C4-2B (cell line): ENCODE results near the gene NR2F1-AS1.
A peak's percentile ranks its signal among the peaks of the same experiment; 100 is the strongest.

Experiments
- H3K27ac ChIP-seq: fragments of 450-650 bp; 2 replicates; pipeline ENCODE4 v1.5.1; 2017
- ZFX ChIP-seq: fragments of 450-650 bp; IDR thresholded peaks from 2 replicates; pipeline ENCODE4 v1.6.1; 2017
- TF ChIP-seq, protein P1 (sequence below): fragments of 450-650 bp; conservative IDR thresholded peaks from 2 replicates; pipeline ENCODE4 v1.5.1; 2017; ENCODE audit warnings: mild to moderate bottlenecking

NR2F1-AS1 gene

DNA sequence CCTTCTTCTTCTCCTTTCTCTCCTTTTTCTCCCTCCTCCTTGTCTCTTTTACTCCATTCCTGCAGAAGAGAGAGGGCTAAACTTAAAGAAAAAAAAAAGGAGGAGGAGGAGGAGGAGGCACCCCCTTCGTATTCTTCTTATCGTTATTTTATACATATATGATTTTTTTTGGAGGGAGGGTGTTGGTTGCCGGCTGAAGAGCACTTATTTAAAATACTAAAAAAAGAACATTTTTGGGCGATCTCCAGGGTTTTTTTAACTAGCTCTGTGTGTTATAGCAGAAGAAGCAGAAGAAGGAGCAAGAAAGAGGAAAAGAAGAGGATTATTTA, 2.4 kb upstream of the NR2F1-AS1 start:
- TF ChIP-seq, protein P1, sequence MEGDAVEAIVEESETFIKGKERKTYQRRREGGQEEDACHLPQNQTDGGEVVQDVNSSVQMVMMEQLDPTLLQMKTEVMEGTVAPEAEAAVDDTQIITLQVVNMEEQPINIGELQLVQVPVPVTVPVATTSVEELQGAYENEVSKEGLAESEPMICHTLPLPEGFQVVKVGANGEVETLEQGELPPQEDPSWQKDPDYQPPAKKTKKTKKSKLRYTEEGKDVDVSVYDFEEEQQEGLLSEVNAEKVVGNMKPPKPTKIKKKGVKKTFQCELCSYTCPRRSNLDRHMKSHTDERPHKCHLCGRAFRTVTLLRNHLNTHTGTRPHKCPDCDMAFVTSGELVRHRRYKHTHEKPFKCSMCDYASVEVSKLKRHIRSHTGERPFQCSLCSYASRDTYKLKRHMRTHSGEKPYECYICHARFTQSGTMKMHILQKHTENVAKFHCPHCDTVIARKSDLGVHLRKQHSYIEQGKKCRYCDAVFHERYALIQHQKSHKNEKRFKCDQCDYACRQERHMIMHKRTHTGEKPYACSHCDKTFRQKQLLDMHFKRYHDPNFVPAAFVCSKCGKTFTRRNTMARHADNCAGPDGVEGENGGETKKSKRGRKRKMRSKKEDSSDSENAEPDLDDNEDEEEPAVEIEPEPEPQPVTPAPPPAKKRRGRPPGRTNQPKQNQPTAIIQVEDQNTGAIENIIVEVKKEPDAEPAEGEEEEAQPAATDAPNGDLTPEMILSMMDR, result no peak
- no peak overlapping the region; the same call in 1 of the 2 replicates for H3K27ac ChIP-seq

DNA sequence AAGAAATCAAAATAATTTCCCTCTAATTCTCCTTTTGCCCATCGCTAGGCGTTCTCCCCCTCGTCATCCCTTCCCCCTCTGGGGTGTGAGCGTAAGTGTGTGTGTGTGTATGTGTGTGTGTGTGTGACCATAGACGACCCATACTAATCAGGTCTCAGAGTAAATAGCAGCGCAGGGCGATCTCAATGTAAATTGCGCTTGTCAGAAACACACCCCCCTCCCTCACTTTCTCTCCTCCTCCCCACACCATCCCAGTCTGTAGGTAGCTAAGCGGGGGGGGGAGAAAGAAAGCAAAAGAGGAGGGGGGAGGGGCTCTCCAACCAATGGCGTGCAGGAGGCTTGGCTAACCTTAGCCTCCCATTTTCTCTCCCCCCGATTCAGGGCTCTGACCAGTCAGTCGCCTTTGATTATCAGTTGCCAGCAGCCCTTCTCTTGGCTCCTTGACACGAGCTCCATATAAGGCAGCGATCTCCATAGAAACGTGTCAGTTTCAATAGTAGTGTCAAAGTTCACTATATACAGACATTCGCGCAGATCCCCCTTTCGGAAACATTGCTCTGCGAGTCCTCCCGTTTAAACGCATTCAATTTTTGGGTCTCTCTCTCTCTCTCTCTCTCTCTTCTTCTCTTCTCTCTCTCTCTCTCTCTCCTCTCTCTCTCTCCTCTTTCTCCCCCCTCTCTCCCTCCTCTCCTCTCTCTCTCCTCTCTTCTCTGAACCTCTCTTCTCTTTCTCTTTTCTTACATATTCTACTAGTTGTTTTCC, 1.8 kb upstream of the NR2F1-AS1 start, which contains the start of gene NR2F1:
TSS of gene NR2F1 (plus strand) at position 546 of the 762 bp plus-strand sequence. CDS start 1,802 bp downstream, outside the sequence.
- H3K27ac ChIP-seq, result peak within 1 kb of the TSS; percentile 48
- TF ChIP-seq, protein P1, result no peak
- TF ChIP-seq ZFX, result no peak

DNA sequence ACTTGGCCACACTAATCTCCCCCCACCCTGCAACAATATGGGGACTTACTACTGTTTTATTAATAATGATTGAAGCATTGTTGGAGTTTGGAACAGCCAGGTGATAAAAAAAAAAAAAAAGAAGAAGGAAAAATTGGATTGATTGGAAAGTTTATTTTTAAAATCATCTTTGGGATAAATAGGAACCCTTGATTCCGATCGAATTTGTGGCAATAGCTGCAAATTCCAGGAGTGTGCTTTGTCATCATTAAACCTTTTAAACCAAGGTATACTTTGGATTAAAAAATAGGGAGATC, 1.1 kb upstream of the NR2F1-AS1 start:
- TF ChIP-seq, protein P1, result no peak
- TF ChIP-seq ZFX, result no peak
- H3K27ac ChIP-seq, result no peak overlapping the region

DNA sequence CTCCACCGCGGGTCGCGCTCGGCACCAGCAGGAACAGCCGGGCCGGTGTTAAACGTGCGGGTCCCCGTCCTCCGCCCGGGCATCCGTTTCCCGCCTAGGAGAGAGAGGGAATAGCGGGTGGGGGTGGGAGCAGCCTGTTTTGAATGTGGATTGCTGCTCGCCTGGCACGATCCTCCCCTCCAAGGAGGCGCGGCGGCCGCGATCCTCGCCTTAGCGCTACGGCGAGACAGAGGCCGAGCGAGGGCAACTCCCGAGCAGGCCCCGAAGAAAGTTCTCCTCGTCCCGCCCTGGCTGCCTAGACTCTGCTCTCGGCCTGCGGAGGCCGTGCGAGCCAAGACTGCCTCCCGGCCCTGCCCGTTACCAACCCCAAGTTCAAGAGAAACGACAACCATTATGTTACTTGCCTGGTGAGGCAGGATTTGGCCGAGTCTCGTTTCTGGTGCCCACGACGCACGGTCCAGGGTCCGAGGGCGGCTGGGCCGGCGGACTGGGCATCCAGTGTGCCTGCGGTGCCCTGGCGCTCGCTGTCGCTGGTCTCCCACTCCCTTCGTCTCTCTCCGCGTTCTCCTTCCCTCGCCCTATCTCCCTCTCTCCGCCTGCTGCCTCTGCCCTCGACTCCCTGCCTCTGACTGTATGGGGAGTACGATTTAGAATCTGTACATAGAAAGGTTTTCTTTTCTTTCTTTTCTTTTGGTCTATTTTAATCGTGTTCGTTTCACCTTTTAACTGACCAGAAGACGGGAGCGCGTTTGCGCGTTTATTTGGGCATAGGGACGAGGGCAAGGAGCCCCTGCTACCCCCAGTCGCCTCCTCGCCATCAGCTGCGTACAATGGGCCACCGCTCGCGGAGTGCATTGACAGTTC, 724 bp downstream of the NR2F1-AS1 start:
- peak overlapping the region; percentile 42; the same call in 1 of the 2 replicates for H3K27ac ChIP-seq
- TF ChIP-seq, protein P1, result no peak

DNA sequence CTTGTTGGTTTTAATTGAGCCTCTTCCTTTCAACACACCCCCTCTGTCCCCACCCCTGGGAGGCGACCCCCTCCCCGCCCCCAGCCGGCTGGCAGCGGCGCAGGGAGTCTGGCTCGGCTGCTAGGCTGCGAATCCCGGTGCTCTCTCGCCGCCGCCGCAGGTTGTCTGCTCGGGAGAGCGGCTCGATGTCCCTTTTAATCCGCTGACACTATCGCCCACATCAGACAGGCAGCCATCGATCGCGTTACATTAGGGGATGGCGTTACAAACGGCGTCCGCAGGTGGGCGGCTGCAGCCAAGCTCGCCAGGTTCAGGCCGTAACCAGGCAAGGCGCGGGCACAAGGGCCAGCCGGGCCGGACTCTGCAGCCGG, 1.3 kb downstream of the NR2F1-AS1 start:
- peak overlapping the region; percentile 42; the same call in 1 of the 2 replicates for H3K27ac ChIP-seq
- TF ChIP-seq, protein P1, result no peak
- TF ChIP-seq ZFX, result no peak

DNA sequence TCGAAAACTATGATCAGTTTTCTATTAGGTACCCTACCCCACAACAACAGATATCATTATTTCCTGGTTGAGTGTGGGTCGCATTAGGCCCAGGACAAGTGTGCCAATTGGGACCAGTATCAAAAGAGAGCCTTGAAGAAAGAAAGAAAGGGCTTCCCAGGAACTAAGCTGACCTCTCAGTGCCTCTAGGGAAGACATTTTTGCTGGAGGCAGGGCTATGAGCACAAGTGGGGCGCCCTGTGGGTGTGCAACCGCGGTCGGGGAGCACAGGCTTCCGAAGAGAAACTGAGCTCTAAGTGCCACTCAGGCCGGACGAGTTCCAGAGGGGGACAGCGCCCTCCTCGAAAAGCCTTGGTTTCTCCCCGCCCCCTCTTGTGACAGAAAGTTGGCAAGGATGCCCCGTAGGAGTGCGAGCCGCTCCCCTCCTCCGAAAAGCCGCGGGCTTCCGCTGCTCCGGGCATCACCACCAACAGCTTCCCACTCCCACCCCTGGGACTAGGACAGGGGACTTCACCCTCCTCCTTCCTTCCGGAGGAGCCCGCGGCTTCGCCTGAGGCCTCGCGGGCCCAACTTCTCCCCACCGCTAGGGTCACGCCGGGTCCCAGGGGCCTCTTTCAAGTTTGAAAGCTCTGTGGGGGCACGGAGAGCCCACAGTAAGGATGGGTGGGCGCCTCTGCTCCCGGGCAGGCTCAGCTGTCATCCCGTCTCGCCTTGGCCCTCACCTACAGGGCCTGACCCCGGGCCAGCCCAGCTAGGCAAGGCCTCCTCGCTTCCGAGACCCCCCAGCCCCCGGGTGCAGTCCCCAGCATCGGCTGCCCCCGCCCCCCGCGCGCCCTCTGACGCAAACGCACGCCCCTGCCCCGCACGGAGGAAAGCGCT, 2.0 kb downstream of the NR2F1-AS1 start:
- TF ChIP-seq ZFX, result no peak
- TF ChIP-seq, protein P1, result no peak

More for the DNA sequence above, 2.0 kb downstream of the NR2F1-AS1 start:
- no peak overlapping the region for H3K27ac ChIP-seq
